ENCODE data around the gene MRPL24.

Gene MRPL24

GRCh38 chr1:156743367-156744302 is 2.7 kb upstream of the MRPL24 start:
- DNase-seq, result no peak

DNA sequence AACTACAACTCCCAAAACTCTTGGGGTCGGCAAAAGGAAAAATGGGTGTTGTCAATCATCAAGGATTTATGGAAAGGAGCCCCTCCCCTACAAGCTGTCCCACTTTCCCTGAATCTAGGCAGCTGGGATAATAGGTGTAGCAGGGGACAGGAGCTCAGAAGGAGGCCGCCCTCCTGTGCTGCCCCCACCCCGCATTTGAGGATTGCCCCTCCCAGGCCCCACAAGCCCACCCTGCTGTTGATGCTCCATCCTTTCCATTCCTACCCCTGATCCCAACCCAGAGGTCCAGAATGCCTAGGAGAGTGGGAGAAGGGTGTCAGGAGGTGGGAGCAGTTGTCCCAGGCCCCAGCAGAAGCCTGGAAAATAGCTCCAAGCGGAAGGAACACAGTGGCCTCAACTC is 1.9 kb upstream of the MRPL24 start:
- no peak for DNase-seq

DNA sequence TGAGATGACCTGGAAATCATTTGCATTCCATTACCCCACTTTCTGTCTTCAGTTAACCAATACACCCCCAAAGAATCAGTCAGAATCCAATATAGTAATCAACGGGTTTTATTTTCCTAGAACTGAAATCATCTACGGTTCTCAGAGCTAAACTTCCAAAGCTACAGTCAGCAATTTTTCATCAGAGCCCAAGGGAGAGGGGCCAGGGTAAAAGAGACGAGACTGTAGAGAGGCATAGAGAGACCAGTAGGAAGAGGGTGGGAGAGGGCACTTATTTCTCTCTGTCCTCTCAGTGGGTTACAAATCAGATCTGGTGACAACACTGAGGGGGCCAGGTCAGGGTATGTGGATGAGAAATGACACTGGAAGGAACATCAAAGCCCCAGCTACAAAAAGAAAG is 1.1 kb upstream of the MRPL24 start:
- DNase-seq, result no peak

DNA sequence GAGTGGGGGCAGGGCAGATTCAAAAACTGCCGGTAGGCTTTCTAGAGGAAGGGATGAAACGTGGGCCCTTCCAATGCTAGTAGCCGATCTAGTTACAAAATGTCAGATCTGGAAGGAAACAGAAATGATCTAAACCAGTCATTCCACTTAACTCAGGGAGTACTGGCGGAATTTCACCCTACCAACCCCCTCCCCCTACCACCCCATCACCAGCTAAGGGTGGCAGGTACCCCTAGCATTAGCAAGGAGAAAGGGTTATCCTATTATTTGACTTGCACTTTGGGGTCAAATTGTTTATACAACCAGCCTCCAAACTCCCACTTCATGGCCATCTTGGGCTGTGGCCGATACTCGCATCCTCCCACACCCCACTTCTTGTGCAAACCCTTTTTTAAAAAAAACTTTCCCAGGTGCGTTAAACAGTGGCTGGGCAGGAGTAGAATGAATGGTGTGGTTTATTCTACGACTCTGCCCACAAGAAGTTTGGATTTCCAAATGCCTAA is 644 bp upstream of the MRPL24 start:
- DNase-seq, result no peak

DNA sequence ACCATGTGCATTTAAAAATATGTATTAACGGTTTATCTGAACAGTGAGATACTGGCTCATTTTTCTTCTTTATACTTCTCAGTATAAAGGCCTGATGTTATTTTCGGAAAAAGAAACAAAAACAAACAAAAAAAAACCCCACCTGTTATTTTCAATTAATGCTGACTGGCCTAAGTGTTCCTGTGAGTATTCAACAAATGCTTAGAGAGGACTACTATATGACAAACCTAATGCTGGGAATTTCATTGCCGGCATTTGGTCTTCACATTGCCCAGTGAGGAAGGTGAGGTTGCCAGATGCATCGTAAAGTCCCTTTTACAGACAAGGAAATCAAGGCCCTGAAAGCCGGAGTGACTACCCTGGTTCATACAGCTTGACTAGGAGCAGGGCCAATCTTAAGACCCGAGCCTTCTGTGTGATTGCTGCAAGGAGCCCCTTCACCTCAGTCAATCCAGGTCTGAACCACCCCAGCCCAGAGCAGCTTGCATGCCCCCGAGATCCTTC is 599 bp downstream of the MRPL24 start:
- no peak for DNase-seq

- no peak for DNase-seq
Measured at GRCh38 chr1:156738916-156739315, 2.0 kb downstream of the MRPL24 start.

GRCh38 chr1:156738407-156738806 is 2.5 kb downstream of the MRPL24 start:
- no peak for DNase-seq

GRCh38 chr1:156733989-156734584 is 6.8 kb downstream of the MRPL24 start:
- no peak for DNase-seq

DNA sequence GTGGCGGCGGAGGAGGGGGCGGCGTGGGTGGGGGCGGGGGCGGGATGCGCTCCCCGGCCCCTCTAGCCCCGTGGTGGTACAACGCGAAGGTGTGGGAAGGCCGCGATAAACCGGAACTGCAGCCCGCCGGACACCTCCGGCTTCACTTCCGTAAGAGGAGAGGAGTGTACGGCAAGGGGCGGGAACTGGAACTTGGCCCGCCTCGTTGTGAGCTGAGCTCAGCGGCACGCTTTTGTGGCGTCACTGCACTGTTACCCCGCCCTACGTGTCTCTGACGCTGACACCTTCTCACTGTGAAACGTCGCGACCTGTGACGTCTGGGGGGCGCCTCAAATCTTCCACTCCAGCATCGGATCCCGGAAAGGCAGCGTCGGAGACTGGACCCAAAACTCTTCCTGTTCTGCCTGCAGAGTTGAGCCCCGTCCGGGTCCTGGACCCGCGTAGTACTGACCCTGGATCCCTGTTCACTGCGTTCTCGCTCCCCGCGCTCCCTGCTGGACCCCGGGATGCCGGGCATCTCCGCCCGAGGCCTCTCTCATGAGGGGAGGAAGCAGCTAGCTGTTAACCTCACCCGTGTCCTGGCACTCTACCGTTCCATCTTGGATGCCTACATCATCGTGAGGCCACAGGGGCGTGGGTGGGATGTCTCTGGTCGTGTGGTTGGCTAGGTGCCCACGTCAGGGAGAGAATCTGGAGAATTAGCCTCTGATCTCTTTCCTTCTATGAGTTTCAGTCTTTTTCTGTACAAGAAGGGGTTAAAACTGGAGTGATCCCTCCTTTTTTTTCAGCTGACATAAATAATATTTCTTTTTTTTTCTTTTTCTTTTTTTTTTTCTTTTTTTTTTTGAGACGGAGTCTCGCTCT is 12.1 kb downstream of the MRPL24 start, which contains the start of gene ISG20L2:
ISG20L2 (minus strand) TSS at position 168 of the 864 bp plus-strand sequence. CDS start 1,114 bp downstream, outside the sequence.
- peak; percentile 98 to 100 for DNase-seq

- peak; percentile 93 to 98 for DNase-seq
Measured at GRCh38 chr1:156727926-156728598, 12.8 kb downstream of the MRPL24 start, which contains the start of gene METTL25B. METTL25B (plus strand) TSS chr1:156728469; CDS start chr1:156729105, 636 bp downstream.

- DNase-seq, result no peak
Measured at GRCh38 chr1:156727492-156727891, 13.4 kb downstream of the MRPL24 start.

DNA sequence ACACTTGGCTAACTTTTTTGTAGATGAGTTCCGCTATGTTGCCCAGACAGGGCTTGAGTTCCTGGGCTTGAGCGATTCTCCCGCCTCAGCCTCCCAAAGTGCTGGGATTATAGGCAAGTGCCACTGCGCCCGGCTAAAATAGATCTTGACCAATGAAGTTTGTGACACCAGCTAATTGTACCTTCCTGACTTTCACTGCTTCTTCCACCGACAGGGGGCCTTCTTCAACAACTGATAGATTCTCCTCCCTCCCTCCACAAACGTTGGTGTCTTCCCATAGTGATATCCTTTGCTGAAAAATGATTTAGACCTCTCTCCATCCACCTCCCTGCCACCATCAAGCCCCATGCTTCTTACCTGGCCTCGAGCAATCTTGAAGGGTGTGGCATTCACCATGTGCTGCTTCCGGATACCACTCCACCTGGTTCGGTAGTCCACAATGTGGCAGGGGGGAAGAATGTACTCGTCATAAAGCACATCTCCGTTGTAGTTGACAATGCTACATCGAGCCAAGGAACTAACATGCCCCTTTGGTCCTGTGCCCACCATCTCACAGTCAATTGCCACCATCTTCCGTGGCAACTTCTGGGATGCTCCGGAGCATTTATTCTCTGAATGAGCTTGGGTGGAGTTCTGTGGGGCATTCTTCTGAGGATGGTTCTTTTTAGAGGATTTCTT is 14.2 kb downstream of the MRPL24 start:
- DNase-seq, result peak; percentile 82 to 91

GRCh38 chr1:156725683-156726280 is 15.1 kb downstream of the MRPL24 start:
- peak; percentile 87 to 97 for DNase-seq

DNA sequence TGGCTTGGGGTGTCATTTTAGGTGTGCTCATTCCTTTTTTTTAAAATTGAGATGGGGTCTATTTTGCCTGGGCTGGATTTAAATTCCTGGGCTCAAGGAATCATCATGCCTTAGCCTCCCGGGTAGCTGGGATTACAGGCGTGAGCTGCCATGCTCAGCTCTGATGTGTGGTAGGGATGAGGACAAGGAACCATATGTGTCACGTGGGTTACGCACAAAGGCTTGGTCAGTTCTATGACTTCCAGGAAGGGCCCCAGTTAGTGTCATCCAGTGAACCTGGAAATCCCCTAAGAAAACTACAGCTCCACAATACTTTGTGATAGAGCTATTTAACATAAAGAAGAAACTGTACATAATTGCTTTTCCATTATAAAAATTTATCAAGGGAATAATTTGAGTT is 19.4 kb downstream of the MRPL24 start:
- no peak for DNase-seq

DNA sequence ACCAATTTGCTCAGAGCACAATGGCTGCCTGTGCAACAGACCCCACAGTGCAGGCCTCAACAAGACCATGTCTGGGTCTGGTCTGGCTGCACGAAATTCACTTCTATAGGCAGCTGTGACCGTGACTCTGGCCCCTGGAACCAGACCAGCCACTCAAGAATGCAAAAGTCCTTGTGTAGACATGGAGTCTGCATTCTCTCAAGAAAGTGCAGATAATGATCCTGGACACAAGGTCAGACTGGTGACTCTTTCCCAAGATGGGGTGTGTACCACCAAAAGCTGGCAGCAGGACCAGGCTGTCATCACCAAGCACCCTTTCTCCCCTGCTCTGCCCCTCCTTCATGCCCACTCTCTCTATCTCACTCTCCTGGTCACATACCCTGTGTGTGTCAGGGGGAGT is 19.8 kb downstream of the MRPL24 start:
- no peak for DNase-seq

- peak; percentile 48 to 59 for DNase-seq
Measured at GRCh38 chr1:156717351-156717750, 23.5 kb downstream of the MRPL24 start.

DNA sequence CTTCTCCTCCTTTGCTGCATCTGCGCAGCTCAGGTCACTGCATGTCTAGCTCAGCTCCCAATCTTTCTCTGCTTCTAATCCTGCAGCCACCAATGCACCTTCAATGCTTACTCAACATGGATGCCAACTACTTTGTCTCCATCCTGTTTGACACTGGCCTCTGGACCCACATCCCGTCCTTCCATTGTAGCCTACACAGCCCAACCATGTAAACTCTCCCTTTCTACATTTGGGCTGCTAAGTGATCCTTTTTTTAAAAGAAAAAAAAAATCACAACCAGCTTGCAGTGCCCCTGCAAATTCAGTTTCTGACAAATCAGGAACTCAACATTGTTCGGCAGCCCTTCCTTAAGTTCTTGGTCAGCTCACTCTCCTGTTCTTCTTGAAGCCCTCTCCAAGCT is 26.1 kb downstream of the MRPL24 start:
- DNase-seq, result no peak

DNA sequence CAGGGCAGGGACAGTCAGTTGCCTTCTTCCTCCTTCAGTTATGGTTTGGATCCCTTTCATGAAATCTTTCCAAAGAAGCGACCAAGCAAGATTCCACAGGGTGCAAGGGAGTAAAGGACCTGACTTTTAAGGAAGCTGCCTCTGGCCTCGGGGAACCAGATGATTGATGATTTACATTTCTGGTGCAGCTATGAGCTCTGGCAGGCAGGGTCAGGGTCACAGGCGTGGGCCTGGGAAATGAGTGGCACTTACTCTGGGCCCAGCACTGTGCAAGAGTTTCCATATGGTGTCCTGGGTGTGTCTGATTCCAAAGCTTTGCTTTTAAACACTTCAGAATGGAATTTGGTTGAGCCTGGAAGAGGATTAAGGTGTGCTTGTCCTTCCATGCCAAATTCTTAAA is 28.3 kb downstream of the MRPL24 start:
- no peak for DNase-seq

GRCh38 chr1:156711011-156711817 is 29.7 kb downstream of the MRPL24 start:
- DNase-seq, result no peak
